ENCODE measurements around the gene POLR2F. TPM values are rescaled to one million over a fixed set of nuclear protein-coding genes. Genes with fewer than 3 reads are reported as not detected.

The POLR2F gene
- total RNA-seq (2022; extraction: Qiagen RNA extraction): 120 to 143 TPM (median 134 TPM) in 5 replicates

DNA sequence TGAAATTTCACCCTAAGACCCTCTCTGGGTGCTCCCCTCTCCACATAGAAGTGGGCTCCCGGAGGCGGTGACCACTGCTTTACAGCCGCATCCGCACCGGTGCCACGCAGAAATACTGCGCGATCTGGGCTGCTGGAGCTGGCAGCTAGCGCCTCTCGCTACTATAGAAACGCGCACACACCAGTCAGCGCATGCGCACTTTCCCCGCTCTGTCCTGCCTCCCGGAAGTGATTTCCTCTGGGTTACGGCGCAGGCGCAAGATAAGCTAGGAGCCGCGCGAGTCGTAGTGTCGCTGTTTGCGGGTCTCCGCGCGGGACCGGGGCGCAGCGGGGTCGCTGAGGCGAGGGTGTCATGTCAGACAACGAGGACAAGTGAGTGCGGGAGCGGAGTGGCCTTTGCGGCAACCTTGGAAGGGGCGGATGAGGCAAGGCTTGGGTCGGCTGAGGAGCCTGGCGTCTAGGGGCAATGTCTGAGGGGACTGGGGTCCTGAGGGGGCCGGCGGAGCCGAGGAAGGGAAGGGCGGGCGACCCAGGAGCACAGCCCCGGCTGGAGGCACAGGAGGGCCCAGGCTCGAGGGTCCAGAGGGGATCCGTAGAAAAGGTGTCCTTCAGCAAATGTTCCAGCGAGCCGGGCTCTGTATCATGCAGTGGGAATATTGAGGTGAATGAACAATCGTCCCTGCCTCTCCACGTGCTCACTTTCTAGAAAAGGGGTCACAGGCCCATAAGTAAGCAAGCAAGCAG, at the start of gene POLR2F, which contains the start of gene C22orf23:
Gene POLR2F (plus strand): TSS at position 263 of the 743 bp plus-strand sequence. CDS start 89 bp downstream, at position 352.
Gene C22orf23 (minus strand): TSS at position 165 of the 743 bp plus-strand sequence. CDS start 452 bp downstream, outside the sequence.

DNA sequence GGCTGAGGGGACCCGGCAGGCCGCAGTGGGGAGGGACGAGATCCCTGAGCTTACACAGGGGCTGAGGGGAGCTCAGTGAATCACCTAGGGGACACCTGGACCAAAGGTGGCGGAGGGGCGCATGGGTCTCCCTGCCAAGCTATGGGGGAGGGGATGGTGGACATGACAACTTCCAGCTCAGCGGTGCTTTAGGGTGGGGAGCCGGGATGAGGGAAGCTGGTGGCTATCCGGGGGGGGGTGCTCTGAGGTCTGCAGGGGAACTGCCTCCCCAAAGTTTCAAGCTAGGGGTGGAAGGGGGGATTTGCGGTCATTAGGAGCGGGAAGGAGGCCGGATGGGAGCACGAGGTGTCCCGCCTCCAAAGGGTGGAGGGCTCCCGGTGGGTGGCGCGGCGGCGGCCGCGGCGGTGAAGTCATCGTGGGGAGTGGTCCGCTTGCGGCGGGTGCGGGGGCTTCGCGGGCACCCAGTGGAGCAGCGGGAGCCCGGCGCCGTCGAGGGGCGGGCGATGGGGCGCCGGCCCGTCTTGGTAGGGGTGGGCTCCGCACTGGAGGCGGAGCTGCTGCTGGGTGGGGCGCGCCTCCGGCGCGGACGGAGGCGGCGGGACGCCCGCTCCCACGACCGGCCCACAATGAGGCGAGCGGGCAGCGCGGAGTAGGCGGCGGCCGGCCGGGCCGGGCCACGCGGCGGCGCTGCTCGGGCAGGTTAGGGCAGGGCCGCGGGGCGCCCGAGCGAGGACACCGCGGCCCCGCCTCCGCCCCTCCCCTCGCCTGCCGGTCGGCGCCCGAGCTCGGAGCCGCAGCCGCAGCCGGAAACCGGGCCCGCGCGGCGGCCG, 47.8 kb upstream of the POLR2F start, which contains the start of gene MICALL1:
Gene MICALL1 (plus strand): TSS at position 764 of the 830 bp plus-strand sequence. CDS start 126 bp downstream, outside the sequence.

DNA sequence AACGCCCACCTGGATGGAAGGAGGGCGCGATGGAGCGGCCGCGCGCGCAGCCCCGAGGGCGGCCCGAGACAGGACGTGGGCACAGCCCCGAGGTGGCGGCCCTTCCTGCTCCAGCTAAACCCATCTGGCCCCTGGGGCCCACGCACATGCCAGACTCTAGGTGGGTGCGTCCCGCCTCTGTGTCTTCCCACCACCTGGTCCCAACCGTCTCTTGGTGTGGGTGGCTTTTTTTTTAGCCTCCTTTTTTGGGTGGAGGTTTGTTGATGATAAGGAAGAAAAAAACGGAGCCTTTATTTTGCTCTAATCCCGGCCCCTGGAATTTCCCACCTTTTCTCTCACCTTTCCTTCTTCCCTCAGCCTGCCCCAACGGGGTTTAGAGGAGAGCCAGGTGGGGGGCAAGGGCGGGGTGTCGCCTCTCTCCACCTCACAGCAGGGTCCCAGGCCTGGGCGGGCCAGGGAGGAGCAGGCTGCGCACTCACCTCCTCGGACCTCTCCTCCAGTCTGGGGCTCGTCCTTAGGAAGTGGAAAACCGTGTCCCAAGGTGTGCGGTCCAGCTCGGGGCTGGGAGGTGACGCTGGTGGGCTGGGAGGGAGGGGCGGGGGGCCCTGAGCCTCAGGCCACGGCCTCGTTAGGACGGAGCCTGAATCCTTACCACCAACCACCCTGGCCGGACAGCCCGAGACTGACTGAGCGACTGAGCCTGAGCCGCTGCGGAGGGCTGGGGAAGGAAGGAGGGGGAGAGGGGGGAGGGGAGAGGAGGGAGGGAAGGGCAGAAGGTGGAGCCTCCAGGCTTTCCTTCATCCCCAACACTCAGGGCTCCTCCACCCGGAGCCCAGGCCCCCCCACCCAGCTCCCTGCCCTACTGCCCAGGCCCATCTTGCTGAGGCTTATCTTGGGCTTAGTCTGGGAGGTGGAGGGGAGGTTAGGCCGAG, 30.6 kb downstream of the POLR2F start, which contains the start of gene SOX10:
Gene SOX10 (minus strand): TSS at position 696 of the 932 bp plus-strand sequence. CDS start 771 bp downstream, outside the sequence.

Other genes starting within 250 kb of the POLR2F start
- 2.6 to 3.6 TPM (median 2.7 TPM) in 5 replicates for gene GCAT, start 145.8 kb upstream of the POLR2F start, total RNA-seq (2022; extraction: Qiagen RNA extraction)
- not detected in 5 replicates for gene GALR3, start 130.3 kb upstream of the POLR2F start, total RNA-seq (2022; extraction: Qiagen RNA extraction)
- 19.0 to 26.7 TPM (median 23.9 TPM) in 5 replicates for gene ANKRD54, start 109.4 kb upstream of the POLR2F start, total RNA-seq (2022; extraction: Qiagen RNA extraction)
- gene EIF3L, start 104.3 kb upstream of the POLR2F start, total RNA-seq (2022; extraction: Qiagen RNA extraction): 272 to 291 TPM (median 283 TPM) in 5 replicates
- 15.4 to 21.0 TPM (median 18.3 TPM) in 5 replicates for gene MICALL1, start 47.4 kb upstream of the POLR2F start, total RNA-seq (2022; extraction: Qiagen RNA extraction)
- gene C22orf23, start 98 bp upstream of the POLR2F start, total RNA-seq (2022; extraction: Qiagen RNA extraction): 0.16 to 0.29 TPM (median 0.22 TPM) in 5 replicates
- not detected in 5 replicates for gene SOX10, start 30.9 kb downstream of the POLR2F start, total RNA-seq (2022; extraction: Qiagen RNA extraction)
- gene PICK1, start 103.7 kb downstream of the POLR2F start, total RNA-seq (2022; extraction: Qiagen RNA extraction): 10.2 to 12.4 TPM (median 11.8 TPM) in 5 replicates
- not detected in 5 replicates for gene SLC16A8, start 130.5 kb downstream of the POLR2F start, total RNA-seq (2022; extraction: Qiagen RNA extraction)
- 3.1 to 5.8 TPM (median 5.4 TPM) in 5 replicates for gene BAIAP2L2, start 157.0 kb downstream of the POLR2F start, total RNA-seq (2022; extraction: Qiagen RNA extraction)
- 3.2 to 5.1 TPM (median 4.2 TPM) in 5 replicates for gene PLA2G6, start 228.1 kb downstream of the POLR2F start, total RNA-seq (2022; extraction: Qiagen RNA extraction)
- 12.8 to 21.1 TPM (median 14.1 TPM) in 5 replicates for gene MAFF, start 248.3 kb downstream of the POLR2F start, total RNA-seq (2022; extraction: Qiagen RNA extraction)

All from A549 treated with CORT108297 at 1 μM for 4 hours (cell line).